Renal cortex interstitium (tissue), 11 donors: ENCODE measurements around the gene LTBP2. TPM values are rescaled to one million over a fixed set of nuclear protein-coding genes. Genes with fewer than 3 reads are reported as not detected.

Source experiments
- DNase-seq, 11 donors: peaks; one replicate each; pipeline ENCODE4 v3.0.0-alpha.2; 2013; ENCODE audit warnings: low read depth in 9 of 11, low spot score in 4 of 11; ENCODE audit errors: extremely low read depth in 1 of 11
- polyA plus RNA-seq, 3 donors: library from polyadenylated mRNA; unstranded; fragments of 120-200 nt; gene quantifications; one replicate each; pipeline ENCODE4 v1.2.1, GENCODE V29; 2013; ENCODE audit not compliant: insufficient read length in 3 of 3

The LTBP2 gene
- polyA plus RNA-seq, 3 donors = 2.5 to 6.0 (median 3.2) TPM

- no peak for DNase-seq
Measured at GRCh38 chr14:74579447-74580274, 32.4 kb downstream of the LTBP2 start.

GRCh38 chr14:74578479-74578878, 33.6 kb downstream of the LTBP2 start:
- no peak for DNase-seq

- no peak for DNase-seq
Measured at GRCh38 chr14:74577948-74578275, 34.1 kb downstream of the LTBP2 start.

- DNase-seq = no peak
Measured at GRCh38 chr14:74577247-74577947, 34.6 kb downstream of the LTBP2 start.

GRCh38 chr14:74575936-74576335, 36.1 kb downstream of the LTBP2 start:
- no peak for DNase-seq

GRCh38 chr14:74575507-74575906, 36.5 kb downstream of the LTBP2 start:
- no peak for DNase-seq

- no peak for DNase-seq
Measured at GRCh38 chr14:74574706-74575105, 37.3 kb downstream of the LTBP2 start.

GRCh38 chr14:74574090-74574433, 38.0 kb downstream of the LTBP2 start:
- no peak for DNase-seq

- DNase-seq = no peak
Measured at GRCh38 chr14:74573421-74574089, 38.5 kb downstream of the LTBP2 start.

- DNase-seq = peak in 1 of 11 donors; percentile 35
Measured at GRCh38 chr14:74572726-74573301, 39.2 kb downstream of the LTBP2 start.

- peak in 10 of 11 donors; percentile 48 to 79 (median 62) for DNase-seq
Measured at GRCh38 chr14:74571901-74572725, 39.9 kb downstream of the LTBP2 start.

- DNase-seq = no peak
Measured at GRCh38 chr14:74571441-74571841, 40.6 kb downstream of the LTBP2 start.

GRCh38 chr14:74570696-74571095, 41.3 kb downstream of the LTBP2 start:
- DNase-seq = no peak

- DNase-seq = no peak
Measured at GRCh38 chr14:74569806-74570591, 42.0 kb downstream of the LTBP2 start.

- no peak for DNase-seq
Measured at GRCh38 chr14:74569387-74569786, 42.6 kb downstream of the LTBP2 start.

GRCh38 chr14:74568911-74569310, 43.1 kb downstream of the LTBP2 start:
- DNase-seq = no peak

GRCh38 chr14:74568380-74568649, 43.7 kb downstream of the LTBP2 start:
- DNase-seq = no peak

- no peak for DNase-seq
Measured at GRCh38 chr14:74567646-74568379, 44.2 kb downstream of the LTBP2 start.
